ENCODE data around the gene SRRM5.

SRRM5 gene

GRCh38 chr19:43658494-43658893, 46.6 kb downstream of the SRRM5 start:
- Histone ChIP-seq H3K27ac (ENCODE audit: low read depth, low read length) (no peak overlapping the region), H3K4me1 (ENCODE audit: control insufficient read depth, low read length) (no peaks in the 10 kb centered on the region), H4K20me1 (ENCODE audit: control insufficient read depth, insufficient read depth, low read depth, low read length) (no peaks in the 10 kb centered on the region), H3F3A (ENCODE audit: control insufficient read depth, insufficient read depth) (no peaks in the 10 kb centered on the region), H3K9me3 (ENCODE audit: control insufficient read depth, insufficient read depth, low read length) (no peaks in the 10 kb centered on the region), H3K4me3 (ENCODE audit: low read length) (no peak overlapping the region), H3K36me3 (ENCODE audit: control insufficient read depth, low read length) (no peaks in the 10 kb centered on the region), H3K27me3 (ENCODE audit: control insufficient read depth, low read length) (no peaks in the 10 kb centered on the region), H3K9me2 (replicated peaks; ENCODE audit: control insufficient read depth, low read length) (no peaks in the 10 kb centered on the region), H3K4me2 (ENCODE audit: low read length) (no peak overlapping the region), H3K79me2 (ENCODE audit: control insufficient read depth, low read length) (no peaks in the 10 kb centered on the region)
- no peak for TF ChIP-seq CTCF (IDR thresholded peaks at IDR 0.05; ENCODE audit: low read depth, low read length, poor library complexity, severe bottlenecking)
- no peak for TF ChIP-seq EZH2phosphoT487 (IDR thresholded peaks at IDR 0.05; ENCODE audit: borderline replicate concordance, low read length)

- Histone ChIP-seq H3K27ac (ENCODE audit: low read depth, low read length) (no peak overlapping the region), H3K9me3 (ENCODE audit: control insufficient read depth, insufficient read depth, low read length) (no peaks in the 10 kb centered on the region), H3K4me2 (ENCODE audit: low read length) (no peak overlapping the region), H3K4me3 (ENCODE audit: low read length) (no peak overlapping the region), H3K4me1 (ENCODE audit: control insufficient read depth, low read length) (peaks cover 7% of the 10 kb centered on the region), H3K79me2 (ENCODE audit: control insufficient read depth, low read length) (no peaks in the 10 kb centered on the region), H3K36me3 (ENCODE audit: control insufficient read depth, low read length) (no peaks in the 10 kb centered on the region), H3K9me2 (replicated peaks; ENCODE audit: control insufficient read depth, low read length) (no peaks in the 10 kb centered on the region), H3F3A (ENCODE audit: control insufficient read depth, insufficient read depth) (no peaks in the 10 kb centered on the region), H3K27me3 (ENCODE audit: control insufficient read depth, low read length) (peaks cover 3% of the 10 kb centered on the region; the same call in 1 of the 2 replicates), H4K20me1 (ENCODE audit: control insufficient read depth, insufficient read depth, low read depth, low read length) (no peaks in the 10 kb centered on the region)
- TF ChIP-seq EZH2phosphoT487 (IDR thresholded peaks at IDR 0.05; ENCODE audit: borderline replicate concordance, low read length), result no peak
- TF ChIP-seq CTCF (IDR thresholded peaks at IDR 0.05; ENCODE audit: low read depth, low read length, poor library complexity, severe bottlenecking), result no peak
These were observed 48.5 kb downstream of the SRRM5 start for GRCh38 chr19:43660301-43660970.

GRCh38 chr19:43660971-43661360, 49.1 kb downstream of the SRRM5 start:
- no peak overlapping the region for H3K4me3 ChIP-seq (ENCODE audit: low read length)
- H3K4me1 ChIP-seq (ENCODE audit: control insufficient read depth, low read length), result peaks cover 7% of the 10 kb centered on the region
- no peaks in the 10 kb centered on the region for H3K9me2 ChIP-seq (replicated peaks; ENCODE audit: control insufficient read depth, low read length)
- no peak overlapping the region for H3K27ac ChIP-seq (ENCODE audit: low read depth, low read length)
- no peaks in the 10 kb centered on the region for H3K9me3 ChIP-seq (ENCODE audit: control insufficient read depth, insufficient read depth, low read length)
- H3K27me3 ChIP-seq (ENCODE audit: control insufficient read depth, low read length), result peaks cover 3% of the 10 kb centered on the region; the same call in 1 of the 2 replicates
- TF ChIP-seq CTCF (IDR thresholded peaks at IDR 0.05; ENCODE audit: low read depth, low read length, poor library complexity, severe bottlenecking) (no peak), EZH2phosphoT487 (IDR thresholded peaks at IDR 0.05; ENCODE audit: borderline replicate concordance, low read length) (no peak)
- no peaks in the 10 kb centered on the region for H4K20me1 ChIP-seq (ENCODE audit: control insufficient read depth, insufficient read depth, low read depth, low read length)
- no peaks in the 10 kb centered on the region for H3K36me3 ChIP-seq (ENCODE audit: control insufficient read depth, low read length)
- no peaks in the 10 kb centered on the region for H3F3A ChIP-seq (ENCODE audit: control insufficient read depth, insufficient read depth)
- H3K79me2 ChIP-seq (ENCODE audit: control insufficient read depth, low read length), result no peaks in the 10 kb centered on the region
- no peak overlapping the region for H3K4me2 ChIP-seq (ENCODE audit: low read length)

Measured in DOHH2 (cell line).